Stimulated activated CD8-positive, alpha-beta memory T cell treated with anti-CD3 and anti-CD28 coated beads, Interleukin-12 subunit alpha, Interleukin-12 subunit beta, amount 100 ng/mL, for 1 hour (primary cell): Measurements from ENCODE around the gene SOAT1.

Experiments
- DNase-seq: peaks from one replicate; pipeline ENCODE4 v3.0.0-alpha.2; 2020; ENCODE audit warnings: low read depth

The SOAT1 gene

GRCh38 chr1:179305450-179305849, 11.9 kb downstream of the SOAT1 start:
- DNase-seq = no peak

- DNase-seq = no peak
Measured at GRCh38 chr1:179310291-179310690, 16.7 kb downstream of the SOAT1 start.

- no peak for DNase-seq
Measured at GRCh38 chr1:179310721-179311120, 17.1 kb downstream of the SOAT1 start.

DNA sequence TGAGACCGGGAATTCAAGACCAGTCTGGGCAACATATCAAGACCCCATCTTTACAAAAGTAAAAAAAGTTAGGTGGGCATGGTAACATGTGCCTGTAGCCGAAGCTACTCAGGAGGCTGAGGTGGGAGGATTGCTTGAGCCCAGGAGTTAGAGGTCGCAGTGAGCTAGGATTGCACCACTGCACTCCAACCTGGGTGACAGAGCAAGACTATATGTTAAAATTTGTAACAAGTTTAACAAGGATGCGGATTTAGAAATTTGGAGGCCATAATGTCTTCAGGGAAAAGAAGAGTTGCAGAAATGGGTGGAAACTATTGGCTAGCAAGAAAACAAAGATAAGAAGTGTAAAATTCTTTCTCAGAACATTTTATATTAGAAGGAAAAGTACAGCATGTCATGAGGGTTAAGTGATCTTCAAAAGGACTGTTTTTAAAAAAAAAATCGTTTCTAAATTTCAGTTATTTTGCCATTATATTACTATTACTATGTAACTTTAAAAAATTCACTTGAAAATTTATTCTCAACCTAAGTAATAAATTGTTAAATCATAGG, 17.6 kb downstream of the SOAT1 start:
- DNase-seq = no peak

GRCh38 chr1:179313004-179313403, 19.4 kb downstream of the SOAT1 start:
- DNase-seq = no peak

- DNase-seq = no peak
Measured at GRCh38 chr1:179314928-179315327, 21.3 kb downstream of the SOAT1 start.

- no peak for DNase-seq
Measured at GRCh38 chr1:179318491-179318890, 24.9 kb downstream of the SOAT1 start.

DNA sequence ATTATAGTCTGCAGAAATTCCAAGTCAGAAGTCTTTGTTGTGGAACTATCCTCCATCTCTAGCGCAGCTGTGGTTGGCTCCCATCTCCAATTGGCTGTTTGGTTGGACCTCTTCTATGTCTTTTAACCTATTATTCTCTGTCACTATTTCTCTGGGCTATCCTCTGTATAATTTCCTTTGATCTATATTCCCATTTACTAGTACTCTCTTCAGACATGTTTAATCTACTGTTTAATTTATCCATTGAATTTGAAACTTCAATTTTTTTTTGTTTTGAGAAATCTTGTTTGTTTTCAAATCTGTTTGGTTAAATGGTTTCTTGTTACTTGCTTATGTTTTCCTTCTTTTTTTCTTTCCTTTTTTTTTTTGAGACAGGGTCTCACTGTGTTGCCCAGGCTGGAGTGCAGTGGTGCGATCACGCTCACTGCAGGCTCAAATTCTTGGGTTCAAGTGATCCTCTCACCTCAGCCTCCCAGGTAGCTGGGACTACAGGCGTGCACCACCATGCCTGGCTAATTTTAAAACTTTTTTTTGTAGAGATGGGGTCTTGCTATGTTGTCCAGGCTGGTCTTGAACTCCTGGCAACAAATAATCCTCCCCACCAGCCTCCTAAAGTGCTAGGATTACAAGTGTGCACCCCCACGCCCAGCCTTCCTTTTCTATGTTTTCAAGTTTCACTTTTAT, 28.1 kb downstream of the SOAT1 start:
- DNase-seq = no peak

- no peak for DNase-seq
Measured at GRCh38 chr1:179322557-179322956, 29.0 kb downstream of the SOAT1 start.

DNA sequence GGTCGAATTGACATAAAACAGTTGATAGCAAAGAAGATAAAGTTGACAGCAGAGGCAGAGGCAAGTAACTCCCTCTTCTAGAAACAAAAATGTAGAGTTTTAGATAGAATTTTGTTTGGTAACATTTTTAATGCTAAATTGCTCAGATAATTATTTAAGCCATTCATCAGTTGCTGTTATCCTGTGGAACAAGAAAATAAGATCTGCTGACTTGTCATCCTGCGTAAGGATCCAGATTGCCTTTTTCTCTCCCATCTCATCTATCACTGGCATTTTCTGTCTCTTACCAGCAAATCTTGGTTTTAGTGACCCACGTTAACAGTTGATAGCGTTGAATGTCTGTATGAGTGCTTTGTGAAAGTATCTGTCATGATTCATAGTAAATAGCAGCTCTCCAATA, 29.8 kb downstream of the SOAT1 start:
- DNase-seq = no peak

- DNase-seq = no peak
Measured at GRCh38 chr1:179325836-179326235, 32.2 kb downstream of the SOAT1 start.

DNA sequence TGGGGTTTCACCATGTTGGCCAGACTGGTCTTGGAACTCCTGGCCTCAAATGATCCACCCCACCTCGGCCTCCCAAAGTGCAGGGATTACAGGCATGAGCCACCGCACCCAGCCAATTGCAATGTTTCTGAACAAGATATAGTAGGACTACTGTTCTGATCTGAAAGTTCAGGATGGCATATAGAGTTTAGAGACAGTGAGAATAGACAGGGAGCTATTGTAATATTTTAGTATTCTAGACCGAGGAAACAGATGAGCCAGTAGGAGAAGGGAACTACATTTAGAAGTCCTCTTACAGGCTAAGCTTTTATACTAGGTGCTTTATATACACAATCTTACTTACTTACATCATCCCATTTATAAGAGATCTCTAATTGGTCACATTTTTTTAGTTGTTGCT, 33.1 kb downstream of the SOAT1 start:
- no peak for DNase-seq

GRCh38 chr1:179327196-179327595, 33.6 kb downstream of the SOAT1 start:
- DNase-seq = no peak

GRCh38 chr1:179327679-179328078, 34.1 kb downstream of the SOAT1 start:
- no peak for DNase-seq

GRCh38 chr1:179329862-179330261, 36.3 kb downstream of the SOAT1 start:
- DNase-seq = no peak

DNA sequence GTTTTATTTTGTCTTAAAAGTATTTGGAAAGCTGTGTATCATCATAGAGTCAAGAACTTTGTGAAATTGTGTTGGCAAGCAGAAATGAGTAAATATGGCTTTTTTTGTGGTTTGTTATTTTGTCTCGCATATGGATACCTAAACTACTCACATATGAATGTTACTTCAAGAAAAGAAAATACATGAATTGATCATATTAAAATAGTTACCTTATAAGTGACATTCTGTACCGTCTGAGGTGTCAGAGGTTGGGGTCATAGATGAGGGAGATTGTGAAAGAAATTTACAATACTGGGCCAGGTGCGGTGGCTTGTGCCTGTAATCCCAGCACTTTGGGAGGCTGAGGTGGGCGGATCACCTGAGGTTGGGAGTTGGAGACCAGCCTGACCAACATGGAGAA, 40.8 kb downstream of the SOAT1 start:
- no peak for DNase-seq

- no peak for DNase-seq
Measured at GRCh38 chr1:179337288-179337687, 43.7 kb downstream of the SOAT1 start.

DNA sequence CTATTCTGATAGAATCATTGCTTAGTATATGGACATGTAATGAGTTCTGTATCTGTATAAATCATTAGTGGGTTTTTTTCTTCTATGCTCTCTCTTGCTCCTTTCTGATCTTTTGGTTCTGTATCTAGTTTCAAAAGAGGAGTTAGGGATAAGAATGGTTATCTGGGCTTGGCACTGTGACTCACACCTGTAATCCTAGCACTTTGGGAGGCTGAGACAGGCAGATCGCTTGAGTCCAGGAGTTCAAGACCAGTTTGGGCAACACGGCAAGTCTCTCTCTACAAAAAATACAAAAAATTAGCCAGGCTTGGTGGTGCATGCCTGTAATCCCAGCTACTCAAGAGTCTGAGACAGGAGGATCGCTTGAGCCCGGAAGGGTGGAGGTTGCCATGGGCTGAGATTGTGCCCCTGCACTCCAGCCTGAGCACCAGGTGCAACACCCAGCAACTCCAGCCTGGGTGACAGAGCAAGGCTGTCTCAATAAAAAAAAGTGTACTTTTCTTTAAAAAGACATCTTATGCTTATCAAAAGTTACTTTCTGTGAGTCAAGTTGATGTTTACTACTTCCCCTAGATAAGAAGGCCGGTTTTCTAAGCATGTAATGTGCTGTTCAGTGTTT, 44.5 kb downstream of the SOAT1 start:
- no peak for DNase-seq

DNA sequence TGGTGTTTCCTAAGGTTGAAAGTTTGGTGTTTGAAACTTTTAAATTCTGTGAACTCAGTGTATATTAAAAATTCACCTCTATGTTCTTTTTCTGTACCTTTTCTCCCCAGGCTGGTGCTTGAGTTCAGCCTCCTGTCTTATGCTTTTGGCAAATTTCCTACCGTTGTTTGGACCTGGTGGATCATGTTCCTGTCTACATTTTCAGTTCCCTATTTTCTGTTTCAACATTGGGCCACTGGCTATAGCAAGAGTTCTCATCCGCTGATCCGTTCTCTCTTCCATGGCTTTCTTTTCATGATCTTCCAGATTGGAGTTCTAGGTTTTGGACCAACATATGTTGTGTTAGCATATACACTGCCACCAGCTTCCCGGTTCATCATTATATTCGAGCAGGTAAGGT, 47.3 kb downstream of the SOAT1 start:
- no peak for DNase-seq

DNA sequence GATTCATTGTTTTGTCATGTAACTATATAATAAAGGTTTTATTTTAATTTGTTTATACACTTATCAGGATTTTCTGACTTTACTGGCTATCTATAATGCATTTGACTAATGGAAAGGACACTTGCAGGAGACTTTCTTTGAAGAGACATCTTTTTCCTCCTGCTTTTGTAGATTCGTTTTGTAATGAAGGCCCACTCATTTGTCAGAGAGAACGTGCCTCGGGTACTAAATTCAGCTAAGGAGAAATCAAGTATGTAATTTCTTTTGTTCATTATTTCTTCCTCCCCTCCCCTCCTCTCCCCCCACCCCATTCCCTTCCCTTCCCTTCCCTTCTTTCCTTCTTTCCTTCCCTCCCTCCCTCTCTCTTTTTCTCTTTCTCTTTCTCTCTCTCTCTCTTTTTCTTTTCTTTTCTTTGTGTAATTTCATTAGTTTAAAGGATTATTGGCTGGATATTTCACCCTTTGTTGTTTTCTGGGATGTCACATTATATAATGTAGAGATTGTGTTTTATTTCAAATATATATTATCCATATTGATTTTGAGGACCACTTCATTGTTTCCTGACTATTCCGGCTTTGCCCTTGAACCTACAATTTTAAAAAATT, 48.4 kb downstream of the SOAT1 start:
- DNase-seq = no peak

DNA sequence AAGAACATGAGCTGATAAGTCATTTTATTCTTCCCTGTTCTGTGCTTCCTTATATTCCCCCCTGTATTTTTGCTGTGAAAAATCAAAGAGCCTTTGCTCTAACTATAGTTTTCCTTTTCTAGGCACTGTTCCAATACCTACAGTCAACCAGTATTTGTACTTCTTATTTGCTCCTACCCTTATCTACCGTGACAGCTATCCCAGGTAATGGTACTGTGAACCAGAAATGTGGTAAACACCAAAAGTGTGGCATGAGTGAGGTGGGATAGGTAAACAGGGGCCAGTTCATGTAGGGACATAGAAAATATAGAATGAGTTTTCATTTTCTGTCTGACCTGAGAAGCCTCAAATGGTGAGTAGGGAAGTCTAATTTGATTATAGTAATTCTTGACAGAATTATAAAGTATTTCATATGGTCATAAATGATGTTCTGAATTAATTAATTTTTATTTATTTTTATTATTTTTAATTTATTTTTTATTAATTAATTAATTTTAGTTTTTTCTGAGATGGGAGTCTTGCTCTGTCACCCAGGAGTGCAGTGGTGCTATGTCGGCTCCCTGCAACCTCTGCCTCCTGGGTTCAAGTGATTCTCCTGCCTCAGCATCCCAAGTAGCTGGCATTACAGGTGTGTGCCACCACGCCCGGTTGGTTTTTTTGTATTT, 49.3 kb downstream of the SOAT1 start:
- DNase-seq = no peak

DNA sequence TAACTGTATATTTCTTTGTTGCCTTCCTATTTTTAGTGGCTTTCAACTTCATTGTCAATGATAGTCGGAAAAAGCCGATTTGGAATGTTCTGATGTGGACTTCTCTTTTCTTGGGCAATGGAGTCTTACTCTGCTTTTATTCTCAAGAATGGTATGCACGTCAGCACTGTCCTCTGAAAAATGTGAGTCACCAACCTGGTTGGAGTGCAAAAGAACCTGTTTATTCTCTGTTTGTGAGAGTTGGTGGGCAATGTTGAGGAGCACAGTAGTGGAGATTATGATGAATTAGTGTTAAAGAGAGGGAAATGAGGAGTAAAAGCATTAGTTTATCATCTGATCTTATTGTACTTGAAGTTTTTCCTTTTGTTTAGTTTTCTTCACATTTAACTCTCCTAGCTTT, 57.7 kb downstream of the SOAT1 start:
- DNase-seq = no peak

- no peak for DNase-seq
Measured at GRCh38 chr1:179352236-179352635, 58.6 kb downstream of the SOAT1 start.
